ENCODE results near the gene SSB.

GRCh38 chr2:169808221-169808620 lies 9.6 kb downstream of the SSB start:
- no peak for TF ChIP-seq CTCF (IDR thresholded peaks at IDR 0.05; ENCODE audit: insufficient read depth, low read length, poor library complexity, severe bottlenecking)
- TF ChIP-seq EZH2phosphoT487 (conservative IDR thresholded peaks at IDR 0.05; ENCODE audit: low read length): no peak
